Parathyroid adenoma (tissue), 2 donors: Measurements from ENCODE around the gene PTMA.
"Not testable (repeated sequence)": the region's sequence is repeated elsewhere in the genome, so short reads cannot be mapped to it uniquely, and the experiment has no call there.

Experiments
- H2AFZ ChIP-seq: fragments of 300-600 bp; sonication (generic); one replicate; pipeline ENCODE4 v1.7.0; 2017; ENCODE audit warnings: antibody characterized with exemption, mild to moderate bottlenecking
- H3K27ac ChIP-seq: fragments of 300-600 bp; sonication (generic); one replicate; pipeline ENCODE4 v1.7.0; 2017
- H3K27me3 ChIP-seq: fragments of 300-600 bp; sonication (generic); one replicate; pipeline ENCODE4 v1.7.0; 2017; ENCODE audit warnings: low read length; ENCODE audit not compliant: control insufficient read depth, insufficient read depth
- H3K36me3 ChIP-seq: fragments of 300-600 bp; sonication (generic); one replicate; pipeline ENCODE4 v1.7.0; 2017; ENCODE audit warnings: low read length; ENCODE audit not compliant: control insufficient read depth, insufficient read depth
- H3K4me1 ChIP-seq: fragments of 300-600 bp; sonication (generic); one replicate; pipeline ENCODE4 v1.7.0; 2017; ENCODE audit warnings: control low read depth
- H3K4me2 ChIP-seq: fragments of 300-600 bp; sonication (generic); one replicate; pipeline ENCODE4 v1.7.0; 2017; ENCODE audit warnings: low read length
- H3K4me3 ChIP-seq: fragments of 300-600 bp; sonication (generic); one replicate; pipeline ENCODE4 v1.7.0; 2017; ENCODE audit warnings: low read depth, low read length
- H3K79me2 ChIP-seq: fragments of 300-600 bp; sonication (generic); one replicate; pipeline ENCODE4 v1.7.0; 2017; ENCODE audit warnings: control low read depth
- H3K9ac ChIP-seq: fragments of 300-600 bp; sonication (generic); one replicate; pipeline ENCODE4 v1.7.0; 2017; ENCODE audit warnings: mild to moderate bottlenecking
- H3K9me3 ChIP-seq: fragments of 300-600 bp; sonication (generic); one replicate; pipeline ENCODE4 v1.7.0; 2017; ENCODE audit warnings: low read length; ENCODE audit not compliant: control insufficient read depth
- CTCF ChIP-seq: fragments of 300-600 bp; sonication (generic); IDR thresholded peaks from one replicate; pipeline ENCODE4 v1.7.0; 2017; ENCODE audit warnings: antibody characterized with exemption, mild to moderate bottlenecking
- donor health status: primary hyperparathyroidism.

PTMA gene

GRCh38 chr2:231745303-231746038 lies 37.1 kb downstream of the PTMA start:
- no peak overlapping the region for H3K9ac ChIP-seq
- H3K9me3 ChIP-seq, result no peaks in the 10 kb centered on the region
- H3K27ac ChIP-seq, result no peak overlapping the region

GRCh38 chr2:231748153-231748896 lies 40.0 kb downstream of the PTMA start:
- not testable (repeated sequence) for H3K27ac ChIP-seq, H3K27me3 ChIP-seq, H3K4me3 ChIP-seq, H3K4me2 ChIP-seq, H3K79me2 ChIP-seq, H3K36me3 ChIP-seq, H2AFZ ChIP-seq, H3K4me1 ChIP-seq, H3K9me3 ChIP-seq, H3K9ac ChIP-seq

More at GRCh38 chr2:231745303-231746038, 37.1 kb downstream of the PTMA start:
- no peaks in the 10 kb centered on the region for H3K79me2 ChIP-seq
- no peaks in the 10 kb centered on the region for H3K27me3 ChIP-seq
- no peak overlapping the region for H3K4me3 ChIP-seq
- H2AFZ ChIP-seq, result no peak overlapping the region
- no peak overlapping the region for H3K4me2 ChIP-seq
- H3K4me1 ChIP-seq, result no peaks in the 10 kb centered on the region
- no peak for TF ChIP-seq CTCF
- no peaks in the 10 kb centered on the region for H3K36me3 ChIP-seq

- H3K36me3 ChIP-seq, H3K4me1 ChIP-seq, H3K9ac ChIP-seq, H3K4me2 ChIP-seq, H3K27ac ChIP-seq, H2AFZ ChIP-seq, H3K79me2 ChIP-seq, H3K9me3 ChIP-seq, H3K4me3 ChIP-seq, H3K27me3 ChIP-seq: not testable (repeated sequence)
Observed at GRCh38 chr2:231749016-231749415, 40.7 kb downstream of the PTMA start.

- no peak overlapping the region for H3K4me2 ChIP-seq
- TF ChIP-seq CTCF, result no peak
- H3K4me3 ChIP-seq, result no peak overlapping the region
- no peaks in the 10 kb centered on the region for H3K9me3 ChIP-seq
- H3K27me3 ChIP-seq, result no peaks in the 10 kb centered on the region
- no peak overlapping the region for H2AFZ ChIP-seq
- H3K9ac ChIP-seq, result no peak overlapping the region
- H3K27ac ChIP-seq, result no peak overlapping the region
- H3K79me2 ChIP-seq, result no peaks in the 10 kb centered on the region
- no peaks in the 10 kb centered on the region for H3K36me3 ChIP-seq
- no peaks in the 10 kb centered on the region for H3K4me1 ChIP-seq
Observed at GRCh38 chr2:231751042-231751815, 42.9 kb downstream of the PTMA start.

GRCh38 chr2:231752061-231752460 lies 43.7 kb downstream of the PTMA start:
- H3K79me2 ChIP-seq, result no peaks in the 10 kb centered on the region
- no peak for TF ChIP-seq CTCF
- H3K4me2 ChIP-seq, result no peak overlapping the region
- H3K36me3 ChIP-seq, result no peaks in the 10 kb centered on the region
- H3K4me1 ChIP-seq, result no peaks in the 10 kb centered on the region
- no peak overlapping the region for H3K27ac ChIP-seq
- H2AFZ ChIP-seq, result no peak overlapping the region
- H3K27me3 ChIP-seq, result no peaks in the 10 kb centered on the region
- no peak overlapping the region for H3K9ac ChIP-seq
- no peak overlapping the region for H3K4me3 ChIP-seq
- H3K9me3 ChIP-seq, result no peaks in the 10 kb centered on the region
